Measurements from ENCODE around the gene CNTRL. TPM values are rescaled to one million over a fixed set of nuclear protein-coding genes. Genes with fewer than 3 reads are reported as not detected.

Gene CNTRL
- total and polyA plus RNA-seq, 2 of the 8 experiments (the other 6 are each of a cell fraction or from before 2014, with no cell fraction given) = 5.1 to 13.9 TPM

DNA sequence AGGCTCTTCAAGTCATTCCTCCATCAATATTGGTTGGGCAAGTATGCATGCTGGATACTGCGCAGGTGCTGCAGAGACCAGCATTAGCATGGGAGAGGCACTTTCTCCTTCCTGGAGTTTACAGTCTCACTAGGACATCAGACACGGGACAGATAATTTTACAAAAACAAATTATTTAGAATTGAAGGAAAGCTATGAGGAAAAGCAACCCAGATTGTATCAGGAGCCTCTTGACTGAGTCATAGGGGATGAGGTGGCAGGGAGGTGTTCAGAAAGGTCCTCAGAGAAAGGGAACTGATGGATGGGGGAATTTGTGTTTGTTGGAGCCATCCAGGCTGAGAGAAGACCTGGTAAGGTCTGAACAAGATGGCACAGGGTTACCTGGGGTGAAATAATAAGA is 151.4 kb downstream of the CNTRL start:
- Histone ChIP-seq H3K27me3 (replicated peaks in 1 of 4; ENCODE audit: control insufficient read depth in 3 of 4, extremely low read depth in 1 of 4, insufficient read depth in 3 of 4, low read length in 3 of 4) (peaks cover 0 to 3% (median 0%) of the 10 kb centered on the region in 4 experiments; a peak in 2 of 7 replicates), H3K27ac (ENCODE audit: low read depth, low read length) (no peak overlapping the region), H3K36me3 (ENCODE audit: control insufficient read depth in 2 of 4, insufficient read depth in 4 of 4, low read length in 3 of 4) (no peaks in the 10 kb centered on the region), H4K91ac (replicated peaks; ENCODE audit: insufficient read length, low read length) (no peak overlapping the region), H3K14ac (ENCODE audit: insufficient read length) (no peak overlapping the region), H2AK5ac (ENCODE audit: low read depth, low read length) (no peak overlapping the region), H3K18ac (ENCODE audit: extremely low read depth, low read length) (no peak overlapping the region), H2BK120ac (replicated peaks; ENCODE audit: low read depth, low read length) (no peak overlapping the region), H4K20me1 (replicated peaks in 1 of 2; ENCODE audit: control insufficient read depth in 1 of 2, insufficient read depth in 2 of 2, low read length in 2 of 2) (no peaks in the 10 kb centered on the region), H3K4me2 (ENCODE audit: insufficient read depth in 1 of 2, low read depth in 2 of 2, low read length in 2 of 2) (no peak overlapping the region), H3K4ac (replicated peaks; ENCODE audit: insufficient read length, low read depth, low read length) (no peak overlapping the region), H2BK20ac (ENCODE audit: low read length) (no peak overlapping the region), H2BK5ac (ENCODE audit: low read depth, low read length) (no peak overlapping the region), H3K79me1 (ENCODE audit: low read depth, low read length) (no peaks in the 10 kb centered on the region), H3K23me2 (ENCODE audit: low read depth, low read length) (no peaks in the 10 kb centered on the region), H3K23ac (ENCODE audit: insufficient read length) (no peak overlapping the region), H2BK15ac (ENCODE audit: low read length) (no peak overlapping the region), H3K9me3 (ENCODE audit: insufficient read depth in 2 of 2, low read depth in 1 of 2, low read length in 1 of 2) (no peaks in the 10 kb centered on the region), H3K9ac (replicated peaks in 1 of 4; ENCODE audit: extremely low read depth in 1 of 4, low read depth in 3 of 4, low read length in 3 of 4) (no peak overlapping the region), H3K56ac (replicated peaks; ENCODE audit: insufficient read length, low read depth, low read length) (no peak overlapping the region), H4K8ac (ENCODE audit: extremely low read depth, insufficient read depth, low read length) (no peak overlapping the region), H3K79me2 (ENCODE audit: control insufficient read depth in 1 of 2, insufficient read depth in 2 of 2, low read length in 2 of 2) (no peaks in the 10 kb centered on the region), H2BK12ac (ENCODE audit: low read depth, low read length) (0 out of 2 replicates have a peak overlapping the region, but pooled peaks have one; percentile 9), H3K4me3 (ENCODE audit: extremely low read depth in 1 of 4, insufficient read depth in 2 of 4, low read depth in 3 of 4, low read length in 4 of 4) (no peak overlapping the region), H2AFZ (ENCODE audit: low read length) (no peak overlapping the region), H3K4me1 (replicated peaks in 1 of 4; ENCODE audit: control insufficient read depth in 3 of 4, insufficient read depth in 4 of 4, low read length in 3 of 4) (peaks cover 6 to 14% (median 10%) of the 10 kb centered on the region in 4 experiments), H4K5ac (ENCODE audit: insufficient read length, low read depth, low read length) (no peak overlapping the region)
- ChIA-PET POLR2A (ENCODE audit: partially characterized antibody) (interaction anchor here (1.4 kb wide), 1 partner anchor 61 kb away, joined by 3 read pairs; no protein-coding TSS in a partner anchor), CTCF (ENCODE audit: partially characterized antibody) (interaction anchor here (0.6 to 2.7 kb wide), 9 partner anchors 9 to 167 kb away, joined by 3 to 12 read pairs (median 4); no protein-coding TSS in a partner anchor)
- WGBS, 2 experiments (ENCODE audit: extremely low coverage in 1 of 2, insufficient coverage in 1 of 2, insufficient read length in 1 of 2, insufficient replicate concordance in 2 of 2, low coverage in 1 of 2, low lambda C conversion rate in 2 of 2, missing lambda C conversion rate in 1 of 2) = 85% methylated on average over 2 of the region's 2 CpGs; no CpG with 5 or more reads in 1 of the 2 experiments
- TF ChIP-seq POLR2AphosphoS5 (IDR thresholded peaks at IDR 0.05; ENCODE audit: low read depth, low read length) (no peak), GTF2F1 (IDR thresholded peaks at IDR 0.05; ENCODE audit: borderline replicate concordance, low read depth, low read length) (no peak), MAFK (IDR thresholded peaks at IDR 0.05; ENCODE audit: low read depth, low read length) (no peak)
- TF ChIP-seq, protein P1, sequence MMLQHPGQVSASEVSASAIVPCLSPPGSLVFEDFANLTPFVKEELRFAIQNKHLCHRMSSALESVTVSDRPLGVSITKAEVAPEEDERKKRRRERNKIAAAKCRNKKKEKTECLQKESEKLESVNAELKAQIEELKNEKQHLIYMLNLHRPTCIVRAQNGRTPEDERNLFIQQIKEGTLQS (IDR thresholded peaks at IDR 0.05; ENCODE audit: insufficient read depth, low read depth, low read length) = no peak
- FAIRE-seq = no peak
- no peak for DNase-seq (ENCODE audit: low read depth in 1 of 2, low spot score in 2 of 2)
